ENCODE data around the gene TMEM245.
"Not testable (repeated sequence)": the region's sequence is repeated elsewhere in the genome, so short reads cannot be mapped to it uniquely, and the experiment has no call there.

Gene TMEM245

DNA sequence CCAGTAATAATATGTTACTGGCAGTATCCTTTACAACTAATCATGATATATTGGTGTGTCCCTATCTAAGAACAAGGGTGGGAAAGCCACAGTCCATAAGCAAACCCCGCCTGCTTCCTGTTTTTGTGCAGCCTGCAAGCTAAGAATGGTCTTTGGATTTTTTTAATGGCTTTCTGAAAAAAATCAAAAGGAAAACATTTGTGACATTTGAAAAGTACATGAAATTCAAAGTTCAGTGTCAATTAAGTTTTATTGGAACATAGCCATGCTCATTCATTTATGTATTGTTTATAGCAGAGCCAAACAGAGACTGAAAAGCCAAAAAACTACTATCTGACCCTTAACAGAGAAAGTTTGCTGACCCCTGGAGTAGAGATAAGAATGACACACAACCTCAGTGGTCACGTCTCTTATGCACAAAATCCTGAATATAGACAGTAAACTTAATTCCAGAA lies 12.8 kb upstream of the TMEM245 start:
- DNase-seq, result no peak

DNA sequence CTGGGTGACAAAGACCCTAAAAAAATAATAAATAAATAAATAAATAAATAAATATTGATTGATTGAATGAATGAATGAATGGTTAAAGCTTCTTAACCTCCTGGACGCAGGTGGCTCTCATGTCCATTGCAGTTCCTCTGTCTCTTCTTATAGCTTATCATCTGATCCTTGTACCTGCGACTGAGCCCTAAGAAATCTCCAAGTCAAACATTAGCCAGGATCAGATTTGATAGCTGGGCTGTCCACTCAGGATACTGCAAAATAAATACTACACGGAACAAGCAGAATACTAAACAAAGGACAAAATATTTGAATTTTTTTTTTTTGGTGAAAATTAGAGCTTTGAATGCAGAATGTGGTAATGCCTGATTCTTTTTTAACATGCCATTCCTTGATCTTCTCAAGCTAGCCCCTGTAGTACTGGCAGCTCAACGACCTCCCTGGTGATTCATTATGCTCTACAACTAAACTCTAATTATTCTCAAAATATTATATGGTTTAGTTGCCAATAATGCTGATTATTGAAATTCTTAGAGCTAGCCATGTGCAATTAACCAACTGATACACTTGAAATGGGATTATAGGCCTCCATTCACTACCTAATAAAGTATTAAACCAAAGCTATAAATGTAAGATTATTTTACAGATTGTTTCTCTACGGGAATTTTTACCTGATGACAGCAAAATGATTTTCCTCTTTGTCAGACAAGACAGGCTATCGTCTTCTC lies 9.9 kb upstream of the TMEM245 start:
- DNase-seq, result no peak

DNA sequence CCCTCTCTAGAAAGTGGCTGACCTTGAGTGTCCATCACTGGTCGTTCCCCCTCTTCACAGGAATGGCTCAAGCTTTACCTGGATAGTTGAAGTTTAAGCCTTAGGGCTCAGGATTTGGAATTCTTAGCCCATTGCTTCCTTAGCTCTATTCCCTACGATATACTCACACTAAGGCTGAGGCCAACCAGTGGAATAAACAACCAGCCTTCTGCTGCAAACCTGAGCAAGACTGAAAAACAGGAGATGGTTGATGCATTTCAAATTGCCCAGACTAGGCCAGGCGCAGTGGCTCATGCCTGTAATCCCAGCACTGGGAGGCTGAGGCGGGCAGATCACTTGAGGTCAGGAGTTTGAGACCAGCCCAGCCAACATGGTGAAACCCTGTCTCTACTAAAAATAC lies 6.9 kb upstream of the TMEM245 start:
- DNase-seq, result not testable (repeated sequence)

DNA sequence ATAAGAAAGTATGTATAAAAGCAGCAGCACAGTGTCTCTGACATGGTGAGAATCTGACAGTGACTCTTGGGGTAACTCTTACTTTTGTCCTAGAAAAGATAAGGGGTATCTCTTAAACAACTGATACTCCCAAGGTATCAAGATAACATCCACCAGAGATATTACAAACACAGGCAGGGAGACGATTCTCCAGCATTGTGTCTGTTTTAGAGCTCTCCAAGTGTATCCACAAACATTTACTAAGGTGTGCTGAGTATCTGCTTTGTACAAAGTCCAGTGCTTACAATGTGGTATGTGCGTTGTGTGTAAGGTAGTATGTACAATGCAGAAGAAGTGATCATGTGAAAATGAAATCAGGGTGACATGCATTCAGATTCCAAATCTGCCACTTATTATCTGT lies 4.4 kb upstream of the TMEM245 start:
- DNase-seq, result no peak

- DNase-seq, result no peak
These were observed 3.2 kb upstream of the TMEM245 start for GRCh38 chr9:109122726-109123621.

GRCh38 chr9:109121232-109121796 lies 1.6 kb upstream of the TMEM245 start:
- no peak for DNase-seq

- DNase-seq, result no peak
These were observed 550 bp upstream of the TMEM245 start for GRCh38 chr9:109120204-109120789.

DNA sequence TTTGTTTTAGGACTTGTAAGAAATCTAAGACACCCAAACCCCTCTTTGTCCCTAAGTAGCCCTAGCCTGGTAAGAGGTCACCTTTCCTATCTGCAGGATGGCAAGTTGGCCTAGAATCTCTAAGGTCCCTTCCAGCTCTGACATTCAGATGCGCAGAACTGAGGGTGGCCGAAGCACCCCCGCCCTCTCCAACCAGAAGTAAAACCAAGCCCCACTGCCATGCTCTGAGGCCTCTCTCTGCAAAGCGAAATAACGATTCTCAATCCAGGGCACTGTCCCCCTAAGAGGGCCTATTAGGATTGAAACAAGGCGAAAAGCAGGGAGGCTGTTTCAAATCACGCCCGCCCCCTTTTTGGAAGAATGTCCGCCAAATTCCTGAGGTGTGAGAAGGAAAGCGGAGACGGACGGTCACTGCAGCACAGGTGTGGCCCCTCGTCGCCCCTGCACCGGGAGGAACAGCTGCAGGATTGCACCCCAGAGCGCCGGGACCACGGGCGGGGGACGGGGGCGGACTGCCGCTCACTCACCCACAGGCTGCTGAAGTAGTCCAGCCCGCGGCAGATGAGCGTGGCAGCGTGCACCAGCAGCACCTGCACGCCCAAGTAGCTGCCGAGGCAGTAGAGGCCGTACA lies 824 bp downstream of the TMEM245 start:
- DNase-seq, result peak; percentile 25

DNA sequence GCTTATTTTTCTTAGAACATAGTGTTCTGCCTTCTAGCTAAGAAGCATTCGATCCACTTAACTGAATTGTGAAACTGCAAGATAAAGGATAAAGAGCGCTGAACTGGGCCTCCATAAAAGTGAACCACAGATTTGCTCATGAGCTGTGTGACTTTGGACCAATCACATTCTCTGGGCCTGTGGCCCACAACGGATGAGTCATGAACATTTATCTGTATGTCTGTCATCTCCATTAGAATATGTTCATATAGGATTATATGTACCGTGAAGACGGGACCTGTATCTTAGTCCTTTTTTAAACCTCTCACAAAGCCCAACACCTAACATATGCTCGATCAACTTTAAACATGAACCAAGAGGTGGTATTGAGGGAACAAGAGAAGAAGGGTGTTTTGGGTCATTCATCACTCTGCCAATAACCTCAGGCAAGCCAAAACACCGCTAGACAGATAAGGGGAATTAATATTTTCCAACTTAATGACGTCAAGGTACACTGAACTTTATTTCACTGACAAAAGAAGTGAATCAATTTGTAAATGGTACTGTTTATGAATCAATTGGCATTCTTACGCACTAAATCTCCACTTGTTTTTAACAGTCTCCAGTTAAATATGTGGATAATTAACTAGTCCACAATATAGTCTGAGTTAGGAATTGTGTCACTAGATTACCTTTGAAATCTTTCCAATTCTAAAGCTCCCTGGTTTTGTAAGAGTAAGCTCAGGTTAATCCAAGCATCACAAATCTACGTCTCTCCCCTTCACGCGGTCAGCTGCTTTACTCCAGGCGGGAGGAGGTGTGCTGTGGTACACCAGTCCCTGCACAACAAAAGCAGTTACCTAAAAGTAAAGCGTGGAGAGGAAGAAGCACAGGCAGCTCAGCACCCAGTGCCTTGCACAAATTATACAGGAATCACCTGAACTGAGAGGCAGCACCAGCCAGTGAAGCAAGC lies 1.6 kb downstream of the TMEM245 start:
- no peak for DNase-seq

DNA sequence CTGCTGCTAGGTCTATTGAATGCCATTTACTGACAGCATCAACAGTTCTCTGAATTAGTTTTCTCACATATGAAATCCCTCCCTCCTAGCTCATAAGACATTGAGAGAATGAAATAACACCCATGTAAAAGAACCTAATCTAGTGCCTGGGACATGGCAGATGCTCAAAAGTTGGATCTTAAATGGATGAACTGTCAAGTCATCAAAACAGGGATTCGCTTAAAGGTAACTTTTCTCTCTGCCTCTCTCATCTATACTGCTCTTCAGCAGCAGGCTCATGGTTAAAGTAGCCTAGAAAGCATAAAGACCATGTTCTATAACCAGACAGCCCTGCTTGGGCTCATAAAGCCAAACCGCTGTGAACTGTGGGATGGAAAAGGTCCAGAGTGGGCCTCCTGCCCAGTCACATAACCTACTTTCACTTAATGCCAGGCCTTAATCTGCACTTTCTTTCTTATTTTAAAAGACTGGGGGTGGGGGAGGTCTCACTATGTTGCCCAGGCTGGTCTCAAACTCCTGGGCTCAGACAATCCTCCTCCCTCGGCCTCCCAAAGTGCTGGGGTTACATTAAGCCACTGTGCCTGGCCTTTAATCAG lies 3.7 kb downstream of the TMEM245 start:
- DNase-seq, result peak; percentile 82

GRCh38 chr9:109114670-109115069 lies 5.1 kb downstream of the TMEM245 start:
- DNase-seq, result no peak

DNA sequence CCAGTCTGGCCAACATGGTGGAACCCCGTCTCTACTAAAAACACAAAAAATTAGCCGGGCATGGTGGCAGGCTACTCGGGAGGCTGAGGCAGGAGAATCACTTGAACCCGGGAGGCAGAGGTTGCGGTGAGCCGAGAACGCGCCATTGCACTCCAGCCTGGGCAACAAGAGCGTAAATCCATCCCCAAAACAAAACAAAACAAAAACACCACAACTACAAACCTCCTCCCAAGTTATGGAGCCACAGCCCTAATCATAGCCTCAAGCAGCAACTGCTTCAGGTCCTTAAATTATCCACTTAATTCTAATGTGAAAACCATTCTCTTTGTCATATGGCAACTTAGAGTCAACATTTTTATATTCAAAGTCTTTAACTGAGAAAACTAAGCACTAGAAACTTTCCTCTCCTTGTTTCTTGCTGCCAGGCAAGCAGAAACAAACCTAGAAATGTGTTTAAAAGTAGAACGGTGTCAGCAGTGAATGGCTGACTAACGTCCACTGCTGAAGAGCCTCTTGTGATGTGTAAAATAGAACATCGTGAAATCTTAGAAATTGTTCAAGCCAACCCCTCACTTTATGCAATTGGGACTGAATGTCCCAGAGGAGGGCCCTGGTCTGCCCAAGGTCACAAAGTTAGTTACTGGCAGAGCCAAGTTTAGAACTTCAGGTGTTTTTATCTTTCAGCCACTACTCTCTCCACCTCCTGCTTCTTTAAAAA lies 5.7 kb downstream of the TMEM245 start:
- no peak for DNase-seq

DNA sequence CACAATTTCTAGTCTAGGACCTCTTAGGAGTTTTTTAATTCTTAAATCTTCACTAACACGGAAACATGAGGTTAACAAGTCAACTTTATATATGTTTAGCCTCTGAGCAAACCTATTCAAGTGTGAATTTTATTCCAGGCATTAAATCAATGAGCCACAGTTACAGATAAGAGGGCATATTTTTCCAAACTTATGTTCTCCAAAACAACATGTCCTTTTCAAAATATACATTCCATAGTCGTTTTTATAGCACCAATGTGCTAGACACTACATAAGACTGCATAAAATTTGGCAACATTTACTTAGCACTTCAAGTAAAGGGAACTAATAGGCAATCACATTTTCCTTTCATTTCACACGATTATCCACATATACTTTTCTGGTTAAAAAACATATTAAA lies 6.5 kb downstream of the TMEM245 start:
- no peak for DNase-seq

DNA sequence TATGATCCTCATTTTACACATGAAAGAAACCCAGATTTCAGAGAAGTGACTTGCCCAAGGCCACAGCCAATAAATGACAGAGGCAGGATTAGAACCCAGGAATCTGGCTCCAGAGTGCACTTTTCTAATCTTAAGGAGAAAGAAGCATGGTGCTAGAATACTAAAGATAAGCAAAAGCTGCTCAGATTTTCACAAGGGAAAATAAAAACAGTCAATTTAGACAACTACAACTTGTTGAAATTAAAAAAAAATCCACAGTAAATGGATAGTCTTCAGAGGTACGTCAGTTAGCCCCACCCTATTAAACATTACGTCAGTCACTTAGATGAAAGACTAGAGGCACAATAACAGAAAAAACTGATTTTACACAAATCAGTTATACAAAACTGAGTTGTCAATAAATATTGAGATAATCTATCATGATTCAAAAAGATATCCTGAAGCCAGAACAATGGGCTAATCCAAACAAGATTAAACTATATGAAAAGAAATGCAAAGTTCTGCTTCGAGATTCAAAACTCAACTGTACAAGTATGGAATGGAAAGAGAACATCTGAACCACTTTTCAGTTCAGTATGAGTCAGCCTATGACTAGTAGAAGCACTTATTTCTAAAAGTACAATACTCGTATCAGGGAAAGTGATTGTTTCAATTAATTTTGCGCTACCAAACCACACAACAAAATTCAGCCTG lies 9.3 kb downstream of the TMEM245 start:
- no peak for DNase-seq

GRCh38 chr9:109109967-109110328 lies 9.8 kb downstream of the TMEM245 start:
- no peak for DNase-seq

GRCh38 chr9:109108318-109108717 lies 11.4 kb downstream of the TMEM245 start:
- no peak for DNase-seq

GRCh38 chr9:109107402-109108240 lies 12.1 kb downstream of the TMEM245 start:
- no peak for DNase-seq

DNA sequence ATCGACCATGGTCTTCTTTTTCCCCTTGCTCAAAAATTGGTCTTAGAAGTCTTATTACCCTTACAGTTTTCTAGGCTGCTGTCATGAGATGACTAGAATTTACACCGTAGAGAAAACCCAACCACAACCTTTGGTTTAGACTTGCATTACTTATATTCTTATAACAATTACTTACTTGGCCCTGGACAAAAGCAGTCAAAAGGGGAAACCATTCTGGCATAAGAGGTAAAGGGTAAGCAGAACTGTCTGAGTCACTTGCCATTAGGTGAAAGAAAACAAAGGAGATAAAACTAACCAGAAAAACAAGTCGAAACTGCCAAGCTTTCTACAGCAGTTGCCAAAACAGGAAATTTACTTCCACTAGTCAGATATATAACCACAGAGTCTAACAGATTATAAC lies 17.9 kb downstream of the TMEM245 start:
- no peak for DNase-seq

DNA sequence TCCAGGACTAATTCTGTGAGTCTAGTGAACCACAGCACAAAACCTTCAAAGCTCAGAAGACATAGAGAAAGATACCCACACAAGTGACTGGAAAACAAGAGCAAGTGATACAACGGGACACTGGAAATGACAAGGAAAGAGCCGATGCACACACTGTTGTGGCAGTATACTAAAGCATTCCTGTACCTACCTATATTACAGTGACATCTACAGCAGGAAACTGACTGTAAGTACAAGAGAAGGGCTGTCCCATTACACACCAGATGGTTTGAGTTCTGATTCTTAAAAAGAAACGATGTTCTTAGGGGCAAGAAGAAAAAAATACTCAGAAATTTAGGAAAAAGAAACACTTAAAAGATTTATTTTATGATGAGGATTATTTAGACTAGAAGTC lies 18.5 kb downstream of the TMEM245 start:
- DNase-seq, result no peak

All from femur (tissue), 1 donor.